Lower leg skin (tissue), 3 donors: ENCODE results near the gene SLC25A12.
"Not testable (repeated sequence)": the region's sequence is repeated elsewhere in the genome, so short reads cannot be mapped to it uniquely, and the experiment has no call there.

Experiments
- POLR2A ChIP-seq, 2 donors: fragments of 450-650 bp; IDR thresholded peaks; one replicate each; pipeline ENCODE4 v1.6.1; 2016 to 2017; ENCODE audit warnings: antibody characterized with exemption in 2 of 2, mild to moderate bottlenecking in 1 of 2, moderate library complexity in 1 of 2
- TF ChIP-seq, protein P1 (sequence below), 3 donors: fragments of 450-650 bp; IDR thresholded peaks; one replicate each; pipeline ENCODE4 v1.5.1; 2016; ENCODE audit warnings: antibody characterized with exemption in 3 of 3, mild to moderate bottlenecking in 3 of 3, moderate library complexity in 2 of 3

DNA sequence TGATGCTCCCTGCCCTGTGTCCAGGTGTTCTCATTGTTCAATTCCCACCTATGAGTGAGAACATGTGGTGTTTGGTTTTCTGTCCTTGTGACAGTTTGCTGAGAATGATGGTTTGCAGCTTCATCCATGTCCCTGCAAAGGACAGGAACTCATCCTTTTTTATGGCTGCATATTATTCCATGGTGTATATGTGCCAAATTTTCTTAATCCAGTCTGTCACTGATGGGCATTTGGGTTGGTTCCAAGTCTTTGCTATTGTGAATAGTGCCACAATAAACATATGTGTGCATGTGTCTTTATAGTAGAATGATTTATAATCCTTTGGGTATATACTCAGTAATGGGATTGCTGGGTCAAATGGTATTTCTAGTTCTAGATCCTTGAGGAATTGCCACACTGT is 85.2 kb downstream of the SLC25A12 start:
- TF ChIP-seq POLR2A (IDR thresholded peaks at IDR 0.05), result not testable (repeated sequence)
- TF ChIP-seq, protein P1, sequence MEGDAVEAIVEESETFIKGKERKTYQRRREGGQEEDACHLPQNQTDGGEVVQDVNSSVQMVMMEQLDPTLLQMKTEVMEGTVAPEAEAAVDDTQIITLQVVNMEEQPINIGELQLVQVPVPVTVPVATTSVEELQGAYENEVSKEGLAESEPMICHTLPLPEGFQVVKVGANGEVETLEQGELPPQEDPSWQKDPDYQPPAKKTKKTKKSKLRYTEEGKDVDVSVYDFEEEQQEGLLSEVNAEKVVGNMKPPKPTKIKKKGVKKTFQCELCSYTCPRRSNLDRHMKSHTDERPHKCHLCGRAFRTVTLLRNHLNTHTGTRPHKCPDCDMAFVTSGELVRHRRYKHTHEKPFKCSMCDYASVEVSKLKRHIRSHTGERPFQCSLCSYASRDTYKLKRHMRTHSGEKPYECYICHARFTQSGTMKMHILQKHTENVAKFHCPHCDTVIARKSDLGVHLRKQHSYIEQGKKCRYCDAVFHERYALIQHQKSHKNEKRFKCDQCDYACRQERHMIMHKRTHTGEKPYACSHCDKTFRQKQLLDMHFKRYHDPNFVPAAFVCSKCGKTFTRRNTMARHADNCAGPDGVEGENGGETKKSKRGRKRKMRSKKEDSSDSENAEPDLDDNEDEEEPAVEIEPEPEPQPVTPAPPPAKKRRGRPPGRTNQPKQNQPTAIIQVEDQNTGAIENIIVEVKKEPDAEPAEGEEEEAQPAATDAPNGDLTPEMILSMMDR (IDR thresholded peaks at IDR 0.05), result not testable (repeated sequence)
